Panc1 (cell line): Measurements from ENCODE around the gene GALNT9. TPM values are rescaled to one million over a fixed set of nuclear protein-coding genes. Genes with fewer than 3 reads are reported as not detected.

ENCODE experiments used
- ATAC-seq: fragments of 200-7000 bp; cut with Tn5 transposase; 2 replicates; pipeline ENCODE4 v1.9.1; 2020; ENCODE audit warnings: mild to moderate bottlenecking, moderate library complexity
- BruUV-seq: library from RNA; stranded (reverse); fragments of 400-500 nt; replicated peaks from 2 replicates; lab custom pipeline; 2021; lab: Mats Ljungman, UMichigan
- CTCF ChIA-PET: fragments of 300-600 bp; sonication (Branson Sonifier 250); formaldehyde crosslinking; loops from one replicate; lab custom pipeline; 2022; ENCODE audit warnings: antibody characterized with exemption; lab: Charles Lee
- POLR2A ChIA-PET: fragments of 300-600 bp; sonication (Branson Sonifier 250); formaldehyde crosslinking; loops from one replicate; lab custom pipeline; 2022; ENCODE audit warnings: antibody characterized with exemption; lab: Charles Lee
- DNase-seq: peaks from one replicate; pipeline ENCODE4 v3.0.0-alpha.2; 2010; ENCODE audit warnings: low read depth, low spot score
- H3K27ac ChIP-seq: 2 replicates; pipeline ENCODE4 v1.5.1; 2011; ENCODE audit warnings: mild to moderate bottlenecking, low read length, inconsistent platforms
- H3K27me3 ChIP-seq: fragments of 200-500 bp; sonication (Bioruptor generic); 2 replicates; pipeline ENCODE4 v1.6.0; 2014; ENCODE audit warnings: low read length, inconsistent platforms; ENCODE audit not compliant: control insufficient read depth, insufficient read depth
- H3K36me3 ChIP-seq: fragments of 200-500 bp; sonication (Bioruptor generic); 2 replicates; pipeline ENCODE4 v1.5.1; 2014; ENCODE audit warnings: inconsistent platforms, mild to moderate bottlenecking, low read length, moderate library complexity; ENCODE audit not compliant: control insufficient read depth, insufficient read depth
- H3K4me1 ChIP-seq: 2 replicates; pipeline ENCODE4 v1.5.1; 2011; ENCODE audit warnings: inconsistent platforms, mild to moderate bottlenecking, low read length, moderate library complexity; ENCODE audit not compliant: control insufficient read depth, insufficient read depth
- H3K4me3 ChIP-seq, 2 experiments: 2 replicates each; pipeline ENCODE4 v1.5.1; 2011 to 2012; ENCODE audit warnings: low read depth in 2 of 2, low read length in 2 of 2, mild to moderate bottlenecking in 2 of 2, inconsistent platforms in 1 of 2, moderate library complexity in 1 of 2
- H3K9me3 ChIP-seq: fragments of 200-500 bp; sonication (Bioruptor generic); 2 replicates; pipeline ENCODE4 v1.5.1; 2014; ENCODE audit warnings: low read depth, mild to moderate bottlenecking, inconsistent platforms, low read length, moderate library complexity; ENCODE audit not compliant: control insufficient read depth, insufficient read depth
- POLR2AphosphoS5 ChIP-seq: IDR thresholded peaks from 2 replicates; pipeline ENCODE4 v1.6.1; 2012; ENCODE audit warnings: mild to moderate bottlenecking, low read depth, low read length, moderate library complexity
- SIN3A ChIP-seq: IDR thresholded peaks from 2 replicates; pipeline ENCODE4 v1.6.1; 2012; ENCODE audit warnings: low read depth, mild to moderate bottlenecking, low read length, moderate library complexity, borderline replicate concordance; ENCODE audit not compliant: insufficient read depth
- TCF7L2 ChIP-seq: IDR thresholded peaks from 2 replicates; pipeline ENCODE4 v1.6.1; 2011; ENCODE audit warnings: mild to moderate bottlenecking, low read depth, low read length, inconsistent platforms
- in situ Hi-C: cut with HindIII; loops from 2 replicates; pipeline ENCODE4 v1.10.0; 2016; ENCODE audit warnings: low sequenced_read_pairs, low pct_unique_long_range_greater_than_20kb
- intact Hi-C: fragments of 100-400 bp; cut with micrococcal nuclease; formaldehyde crosslinking; loops from one replicate; pipeline ENCODE4 v1.10.0; 2022; ENCODE audit not compliant: unreplicated experiment
- total RNA-seq: library from RNA; stranded (reverse); gene quantifications from one replicate; pipeline ENCODE4 v1.2.1, GENCODE V29; 2021; ENCODE audit not compliant: unreplicated experiment
- TF ChIP-seq, protein P1 (sequence below): fragments of 450-650 bp; IDR thresholded peaks from 2 replicates; pipeline ENCODE4 v1.5.1; 2017; ENCODE audit warnings: mild to moderate bottlenecking
- TF ChIP-seq, protein P2 (sequence below), 2 experiments: IDR thresholded peaks; 2 replicates each; pipeline ENCODE4 v1.6.1; 2011 to 2012; ENCODE audit warnings: low read depth in 2 of 2, control low read depth in 1 of 2, low read length in 1 of 2, mild to moderate bottlenecking in 1 of 2, moderate library complexity in 1 of 2; ENCODE audit not compliant: insufficient read depth in 1 of 2

The GALNT9 gene
- total RNA-seq, 1 experiment from 2014 or later, result 0.33 TPM

DNA sequence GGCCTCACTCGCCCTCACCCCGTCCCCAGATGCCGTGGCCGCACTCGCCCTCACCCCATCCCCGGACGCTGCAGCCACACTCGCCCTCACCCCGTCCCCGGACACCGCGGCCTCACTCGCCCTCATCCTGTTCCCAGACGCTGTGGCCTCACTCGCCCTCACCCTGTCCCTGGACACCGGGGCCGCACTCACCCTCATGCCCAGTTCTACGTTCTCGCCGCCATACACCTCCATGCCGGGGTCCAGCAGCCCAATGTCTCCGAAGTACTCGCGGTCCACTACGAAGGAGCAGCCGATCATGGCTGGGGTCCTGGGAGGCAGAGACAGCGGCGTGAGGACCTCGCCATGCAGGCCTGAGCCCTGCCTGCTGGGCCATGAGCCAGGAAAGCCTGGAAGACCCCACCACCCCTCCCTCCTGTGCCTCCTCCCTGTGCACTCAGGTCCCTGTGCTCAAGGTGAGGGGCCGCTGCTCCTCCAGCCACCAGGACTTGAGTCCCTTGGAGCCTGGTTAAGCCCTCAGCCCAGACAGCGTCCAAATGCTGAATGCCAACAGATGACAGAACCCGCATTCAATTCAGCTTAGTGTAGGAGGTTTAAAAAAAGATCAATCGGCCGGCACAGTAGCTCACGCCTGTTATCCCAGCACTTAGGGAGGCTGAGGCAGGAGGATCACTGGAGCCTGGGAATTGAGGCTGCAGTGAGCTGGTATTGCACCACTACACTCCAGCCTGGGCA is 81.5 kb downstream of the GALNT9 start:
- no peak overlapping the region for H3K4me3 ChIP-seq
- CTCF ChIA-PET, result interaction anchor here (1.1 kb wide), 1 partner anchor 29 kb away, joined by 5 read pairs; no protein-coding TSS in a partner anchor
- no peaks in the 10 kb centered on the region for H3K27me3 ChIP-seq
- H3K36me3 ChIP-seq, result no peaks in the 10 kb centered on the region
- TF ChIP-seq POLR2AphosphoS5 (no peak), TCF7L2 (no peak), SIN3A (no peak)
- TF ChIP-seq, protein P1, sequence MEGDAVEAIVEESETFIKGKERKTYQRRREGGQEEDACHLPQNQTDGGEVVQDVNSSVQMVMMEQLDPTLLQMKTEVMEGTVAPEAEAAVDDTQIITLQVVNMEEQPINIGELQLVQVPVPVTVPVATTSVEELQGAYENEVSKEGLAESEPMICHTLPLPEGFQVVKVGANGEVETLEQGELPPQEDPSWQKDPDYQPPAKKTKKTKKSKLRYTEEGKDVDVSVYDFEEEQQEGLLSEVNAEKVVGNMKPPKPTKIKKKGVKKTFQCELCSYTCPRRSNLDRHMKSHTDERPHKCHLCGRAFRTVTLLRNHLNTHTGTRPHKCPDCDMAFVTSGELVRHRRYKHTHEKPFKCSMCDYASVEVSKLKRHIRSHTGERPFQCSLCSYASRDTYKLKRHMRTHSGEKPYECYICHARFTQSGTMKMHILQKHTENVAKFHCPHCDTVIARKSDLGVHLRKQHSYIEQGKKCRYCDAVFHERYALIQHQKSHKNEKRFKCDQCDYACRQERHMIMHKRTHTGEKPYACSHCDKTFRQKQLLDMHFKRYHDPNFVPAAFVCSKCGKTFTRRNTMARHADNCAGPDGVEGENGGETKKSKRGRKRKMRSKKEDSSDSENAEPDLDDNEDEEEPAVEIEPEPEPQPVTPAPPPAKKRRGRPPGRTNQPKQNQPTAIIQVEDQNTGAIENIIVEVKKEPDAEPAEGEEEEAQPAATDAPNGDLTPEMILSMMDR, result no peak
- TF ChIP-seq, protein P2, sequence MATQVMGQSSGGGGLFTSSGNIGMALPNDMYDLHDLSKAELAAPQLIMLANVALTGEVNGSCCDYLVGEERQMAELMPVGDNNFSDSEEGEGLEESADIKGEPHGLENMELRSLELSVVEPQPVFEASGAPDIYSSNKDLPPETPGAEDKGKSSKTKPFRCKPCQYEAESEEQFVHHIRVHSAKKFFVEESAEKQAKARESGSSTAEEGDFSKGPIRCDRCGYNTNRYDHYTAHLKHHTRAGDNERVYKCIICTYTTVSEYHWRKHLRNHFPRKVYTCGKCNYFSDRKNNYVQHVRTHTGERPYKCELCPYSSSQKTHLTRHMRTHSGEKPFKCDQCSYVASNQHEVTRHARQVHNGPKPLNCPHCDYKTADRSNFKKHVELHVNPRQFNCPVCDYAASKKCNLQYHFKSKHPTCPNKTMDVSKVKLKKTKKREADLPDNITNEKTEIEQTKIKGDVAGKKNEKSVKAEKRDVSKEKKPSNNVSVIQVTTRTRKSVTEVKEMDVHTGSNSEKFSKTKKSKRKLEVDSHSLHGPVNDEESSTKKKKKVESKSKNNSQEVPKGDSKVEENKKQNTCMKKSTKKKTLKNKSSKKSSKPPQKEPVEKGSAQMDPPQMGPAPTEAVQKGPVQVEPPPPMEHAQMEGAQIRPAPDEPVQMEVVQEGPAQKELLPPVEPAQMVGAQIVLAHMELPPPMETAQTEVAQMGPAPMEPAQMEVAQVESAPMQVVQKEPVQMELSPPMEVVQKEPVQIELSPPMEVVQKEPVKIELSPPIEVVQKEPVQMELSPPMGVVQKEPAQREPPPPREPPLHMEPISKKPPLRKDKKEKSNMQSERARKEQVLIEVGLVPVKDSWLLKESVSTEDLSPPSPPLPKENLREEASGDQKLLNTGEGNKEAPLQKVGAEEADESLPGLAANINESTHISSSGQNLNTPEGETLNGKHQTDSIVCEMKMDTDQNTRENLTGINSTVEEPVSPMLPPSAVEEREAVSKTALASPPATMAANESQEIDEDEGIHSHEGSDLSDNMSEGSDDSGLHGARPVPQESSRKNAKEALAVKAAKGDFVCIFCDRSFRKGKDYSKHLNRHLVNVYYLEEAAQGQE (IDR thresholded peaks at IDR 0.05; ENCODE audit: insufficient read depth in 1 of 2, low read depth in 2 of 2, low read length in 1 of 2), result no peak
- H3K4me1 ChIP-seq, result no peaks in the 10 kb centered on the region
- POLR2A ChIA-PET, result no interaction called here
- ATAC-seq (no peak), DNase-seq (no peak)
- no peaks in the 10 kb centered on the region for H3K9me3 ChIP-seq
- intact Hi-C loops, result no loop called here
- in situ Hi-C loops, result no loop called here
- no peak overlapping the region for H3K27ac ChIP-seq
- no TSS peak for BruUV-seq

DNA sequence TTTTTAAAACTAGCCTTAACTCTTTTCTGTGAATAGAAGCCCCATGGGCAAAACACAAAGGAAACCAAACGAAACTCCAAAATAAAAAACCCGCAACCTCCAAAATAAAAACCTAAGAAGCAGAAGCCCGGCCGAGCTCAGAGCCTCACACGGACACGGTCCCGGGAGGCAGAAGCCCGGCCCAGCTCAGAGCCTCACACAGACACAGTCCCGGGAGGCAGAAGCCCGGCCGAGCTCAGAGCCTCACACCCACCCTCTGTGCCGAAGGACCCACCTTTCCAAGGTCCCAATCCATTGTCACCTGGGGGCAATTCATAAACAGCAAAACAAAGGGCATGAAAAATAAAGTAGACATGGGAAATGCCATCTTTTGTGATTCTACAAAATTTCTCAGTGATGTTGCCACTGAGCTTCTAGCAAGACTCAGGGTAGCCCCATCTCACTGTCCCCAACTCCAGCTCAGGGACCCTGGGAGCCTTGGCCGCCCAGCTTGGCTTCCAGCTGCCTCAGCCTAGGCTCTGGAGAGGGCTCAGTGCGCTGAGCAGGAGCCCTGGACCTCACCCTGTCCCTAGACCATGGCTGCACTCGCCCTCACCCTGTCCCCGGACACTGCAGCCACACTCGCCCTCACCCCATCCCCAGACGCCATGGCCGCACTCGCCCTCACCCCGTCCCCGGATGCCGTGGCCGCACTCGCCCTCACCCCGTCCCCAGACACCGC is 82.2 kb downstream of the GALNT9 start:
- TF ChIP-seq, protein P2 (IDR thresholded peaks at IDR 0.05; ENCODE audit: insufficient read depth in 1 of 2, low read depth in 2 of 2, low read length in 1 of 2), result no peak
- no peak for TF ChIP-seq TCF7L2
- TF ChIP-seq, protein P1, result no peak
- no peak for TF ChIP-seq SIN3A
- TF ChIP-seq POLR2AphosphoS5, result no peak
- ATAC-seq, result peak; percentile 47; the same call in 1 of the 2 replicates
- ChIA-PET CTCF (no interaction called here), POLR2A (no interaction called here)
- intact Hi-C loops (no loop called here), in situ Hi-C loops (no loop called here)
- Histone ChIP-seq H3K36me3 (no peaks in the 10 kb centered on the region), H3K27me3 (no peaks in the 10 kb centered on the region), H3K4me3 (no peak overlapping the region), H3K9me3 (no peaks in the 10 kb centered on the region), H3K27ac (no peak overlapping the region), H3K4me1 (no peaks in the 10 kb centered on the region)
- no peak for DNase-seq
- BruUV-seq, result no TSS peak
